Panc1 (cell line): ENCODE measurements around the gene EIPR1.

Experiments used
- CTCF ChIP-seq: fragments of 450-650 bp; IDR thresholded peaks from 2 replicates; pipeline ENCODE4 v1.5.1; 2017; ENCODE audit warnings: mild to moderate bottlenecking
- POLR2AphosphoS5 ChIP-seq: IDR thresholded peaks from 2 replicates; pipeline ENCODE4 v1.6.1; 2012; ENCODE audit warnings: mild to moderate bottlenecking, low read depth, low read length, moderate library complexity
- SIN3A ChIP-seq: IDR thresholded peaks from 2 replicates; pipeline ENCODE4 v1.6.1; 2012; ENCODE audit warnings: low read depth, mild to moderate bottlenecking, low read length, moderate library complexity, borderline replicate concordance; ENCODE audit not compliant: insufficient read depth
- TCF7L2 ChIP-seq: IDR thresholded peaks from 2 replicates; pipeline ENCODE4 v1.6.1; 2011; ENCODE audit warnings: mild to moderate bottlenecking, low read depth, low read length, inconsistent platforms
- TF ChIP-seq, protein P1 (sequence below), 2 experiments: IDR thresholded peaks; 2 replicates each; pipeline ENCODE4 v1.6.1; 2011 to 2012; ENCODE audit warnings: low read depth in 2 of 2, control low read depth in 1 of 2, low read length in 1 of 2, mild to moderate bottlenecking in 1 of 2, moderate library complexity in 1 of 2; ENCODE audit not compliant: insufficient read depth in 1 of 2

DNA sequence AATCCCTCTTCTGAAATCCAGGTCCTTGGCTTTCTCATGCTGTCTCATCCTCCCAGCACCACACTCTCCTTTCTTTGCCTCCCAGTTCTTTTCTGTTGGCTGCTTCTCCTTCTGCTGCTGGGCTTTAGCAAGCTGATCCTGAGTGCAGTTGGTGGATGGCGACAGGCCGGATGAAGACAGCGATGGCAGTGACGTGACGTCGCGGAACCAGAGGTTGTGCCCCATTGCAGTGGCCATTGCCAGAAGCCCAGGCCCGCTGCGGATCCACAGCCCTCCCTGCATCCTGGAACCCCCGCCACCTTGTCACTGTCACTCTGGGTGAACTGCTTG, 75.2 kb downstream of the EIPR1 start:
- no peak for TF ChIP-seq CTCF
- no peak for TF ChIP-seq TCF7L2
- no peak for TF ChIP-seq POLR2AphosphoS5
- TF ChIP-seq, protein P1, sequence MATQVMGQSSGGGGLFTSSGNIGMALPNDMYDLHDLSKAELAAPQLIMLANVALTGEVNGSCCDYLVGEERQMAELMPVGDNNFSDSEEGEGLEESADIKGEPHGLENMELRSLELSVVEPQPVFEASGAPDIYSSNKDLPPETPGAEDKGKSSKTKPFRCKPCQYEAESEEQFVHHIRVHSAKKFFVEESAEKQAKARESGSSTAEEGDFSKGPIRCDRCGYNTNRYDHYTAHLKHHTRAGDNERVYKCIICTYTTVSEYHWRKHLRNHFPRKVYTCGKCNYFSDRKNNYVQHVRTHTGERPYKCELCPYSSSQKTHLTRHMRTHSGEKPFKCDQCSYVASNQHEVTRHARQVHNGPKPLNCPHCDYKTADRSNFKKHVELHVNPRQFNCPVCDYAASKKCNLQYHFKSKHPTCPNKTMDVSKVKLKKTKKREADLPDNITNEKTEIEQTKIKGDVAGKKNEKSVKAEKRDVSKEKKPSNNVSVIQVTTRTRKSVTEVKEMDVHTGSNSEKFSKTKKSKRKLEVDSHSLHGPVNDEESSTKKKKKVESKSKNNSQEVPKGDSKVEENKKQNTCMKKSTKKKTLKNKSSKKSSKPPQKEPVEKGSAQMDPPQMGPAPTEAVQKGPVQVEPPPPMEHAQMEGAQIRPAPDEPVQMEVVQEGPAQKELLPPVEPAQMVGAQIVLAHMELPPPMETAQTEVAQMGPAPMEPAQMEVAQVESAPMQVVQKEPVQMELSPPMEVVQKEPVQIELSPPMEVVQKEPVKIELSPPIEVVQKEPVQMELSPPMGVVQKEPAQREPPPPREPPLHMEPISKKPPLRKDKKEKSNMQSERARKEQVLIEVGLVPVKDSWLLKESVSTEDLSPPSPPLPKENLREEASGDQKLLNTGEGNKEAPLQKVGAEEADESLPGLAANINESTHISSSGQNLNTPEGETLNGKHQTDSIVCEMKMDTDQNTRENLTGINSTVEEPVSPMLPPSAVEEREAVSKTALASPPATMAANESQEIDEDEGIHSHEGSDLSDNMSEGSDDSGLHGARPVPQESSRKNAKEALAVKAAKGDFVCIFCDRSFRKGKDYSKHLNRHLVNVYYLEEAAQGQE (IDR thresholded peaks at IDR 0.05; ENCODE audit: insufficient read depth in 1 of 2, low read depth in 2 of 2, low read length in 1 of 2): no peak
- no peak for TF ChIP-seq SIN3A
